Panc1 (cell line): ENCODE results near the gene SH3BP5L. TPM values are rescaled to one million over a fixed set of nuclear protein-coding genes. Genes with fewer than 3 reads are reported as not detected.

Source experiments
- ATAC-seq: fragments of 200-7000 bp; cut with Tn5 transposase; 2 replicates; pipeline ENCODE4 v1.9.1; 2020; ENCODE audit warnings: mild to moderate bottlenecking, moderate library complexity
- BruUV-seq: library from RNA; stranded (reverse); fragments of 400-500 nt; replicated peaks from 2 replicates; lab custom pipeline; 2021; lab: Mats Ljungman, UMichigan
- CTCF ChIA-PET: fragments of 300-600 bp; sonication (Branson Sonifier 250); formaldehyde crosslinking; loops from one replicate; lab custom pipeline; 2022; ENCODE audit warnings: antibody characterized with exemption; lab: Charles Lee
- POLR2A ChIA-PET: fragments of 300-600 bp; sonication (Branson Sonifier 250); formaldehyde crosslinking; loops from one replicate; lab custom pipeline; 2022; ENCODE audit warnings: antibody characterized with exemption; lab: Charles Lee
- DNase-seq: peaks from one replicate; pipeline ENCODE4 v3.0.0-alpha.2; 2010; ENCODE audit warnings: low read depth, low spot score
- H3K27ac ChIP-seq: 2 replicates; pipeline ENCODE4 v1.5.1; 2011; ENCODE audit warnings: mild to moderate bottlenecking, low read length, inconsistent platforms
- H3K27me3 ChIP-seq: fragments of 200-500 bp; sonication (Bioruptor generic); 2 replicates; pipeline ENCODE4 v1.6.0; 2014; ENCODE audit warnings: low read length, inconsistent platforms; ENCODE audit not compliant: control insufficient read depth, insufficient read depth
- H3K36me3 ChIP-seq: fragments of 200-500 bp; sonication (Bioruptor generic); 2 replicates; pipeline ENCODE4 v1.5.1; 2014; ENCODE audit warnings: inconsistent platforms, mild to moderate bottlenecking, low read length, moderate library complexity; ENCODE audit not compliant: control insufficient read depth, insufficient read depth
- H3K4me1 ChIP-seq: 2 replicates; pipeline ENCODE4 v1.5.1; 2011; ENCODE audit warnings: inconsistent platforms, mild to moderate bottlenecking, low read length, moderate library complexity; ENCODE audit not compliant: control insufficient read depth, insufficient read depth
- H3K4me3 ChIP-seq, 2 experiments: 2 replicates each; pipeline ENCODE4 v1.5.1; 2011 to 2012; ENCODE audit warnings: low read depth in 2 of 2, low read length in 2 of 2, mild to moderate bottlenecking in 2 of 2, inconsistent platforms in 1 of 2, moderate library complexity in 1 of 2
- H3K9me3 ChIP-seq: fragments of 200-500 bp; sonication (Bioruptor generic); 2 replicates; pipeline ENCODE4 v1.5.1; 2014; ENCODE audit warnings: low read depth, mild to moderate bottlenecking, inconsistent platforms, low read length, moderate library complexity; ENCODE audit not compliant: control insufficient read depth, insufficient read depth
- CTCF ChIP-seq: fragments of 450-650 bp; IDR thresholded peaks from 2 replicates; pipeline ENCODE4 v1.5.1; 2017; ENCODE audit warnings: mild to moderate bottlenecking
- POLR2AphosphoS5 ChIP-seq: IDR thresholded peaks from 2 replicates; pipeline ENCODE4 v1.6.1; 2012; ENCODE audit warnings: mild to moderate bottlenecking, low read depth, low read length, moderate library complexity
- REST ChIP-seq, 2 experiments: IDR thresholded peaks; 2 replicates each; pipeline ENCODE4 v1.6.1; 2011 to 2012; ENCODE audit warnings: low read depth in 2 of 2, control low read depth in 1 of 2, low read length in 1 of 2, mild to moderate bottlenecking in 1 of 2, moderate library complexity in 1 of 2; ENCODE audit not compliant: insufficient read depth in 1 of 2
- SIN3A ChIP-seq: IDR thresholded peaks from 2 replicates; pipeline ENCODE4 v1.6.1; 2012; ENCODE audit warnings: low read depth, mild to moderate bottlenecking, low read length, moderate library complexity, borderline replicate concordance; ENCODE audit not compliant: insufficient read depth
- TCF7L2 ChIP-seq: IDR thresholded peaks from 2 replicates; pipeline ENCODE4 v1.6.1; 2011; ENCODE audit warnings: mild to moderate bottlenecking, low read depth, low read length, inconsistent platforms
- in situ Hi-C: cut with HindIII; loops from 2 replicates; pipeline ENCODE4 v1.10.0; 2016; ENCODE audit warnings: low sequenced_read_pairs, low pct_unique_long_range_greater_than_20kb
- intact Hi-C: fragments of 100-400 bp; cut with micrococcal nuclease; formaldehyde crosslinking; loops from one replicate; pipeline ENCODE4 v1.10.0; 2022; ENCODE audit not compliant: unreplicated experiment
- total RNA-seq: library from RNA; stranded (reverse); gene quantifications from one replicate; pipeline ENCODE4 v1.2.1, GENCODE V29; 2021; ENCODE audit not compliant: unreplicated experiment

SH3BP5L gene
- total RNA-seq, 1 experiment from 2014 or later, result 23.9 TPM

- Histone ChIP-seq H3K9me3 (no peaks in the 10 kb centered on the region), H3K27me3 (no peaks in the 10 kb centered on the region), H3K4me3 (no peak overlapping the region), H3K4me1 (peaks cover 4% of the 10 kb centered on the region; the same call in 1 of the 2 replicates), H3K27ac (no peak overlapping the region), H3K36me3 (peaks cover 7% of the 10 kb centered on the region; the same call in 1 of the 2 replicates)
- in situ Hi-C loops, result no loop called here
- no TSS peak for BruUV-seq
- TF ChIP-seq TCF7L2 (no peak), SIN3A (no peak), REST (IDR thresholded peaks at IDR 0.05; ENCODE audit: insufficient read depth in 1 of 2, low read depth in 2 of 2, low read length in 1 of 2) (no peak), POLR2AphosphoS5 (no peak), CTCF (no peak)
- CTCF ChIA-PET, result no interaction called here
- DNase-seq (no peak), ATAC-seq (no peak)
- intact Hi-C loops, result no loop called here
- POLR2A ChIA-PET, result no interaction called here
These were observed 23.9 kb upstream of the SH3BP5L start for GRCh38 chr1:248849637-248850036.

- Histone ChIP-seq H3K4me1 (peaks cover 4% of the 10 kb centered on the region; the same call in 1 of the 2 replicates), H3K36me3 (peaks cover 7% of the 10 kb centered on the region; the same call in 1 of the 2 replicates), H3K27ac (no peak overlapping the region), H3K4me3 (no peak overlapping the region), H3K9me3 (no peaks in the 10 kb centered on the region), H3K27me3 (no peaks in the 10 kb centered on the region)
- POLR2A ChIA-PET, result no interaction called here
- TSS peak; percentile 14 for BruUV-seq
- DNase-seq (no peak), ATAC-seq (0 out of 2 replicates have a peak, but pooled peaks have one; percentile 10)
- CTCF ChIA-PET, result no interaction called here
- in situ Hi-C loops (no loop called here), intact Hi-C loops (no loop called here)
- no peak for TF ChIP-seq SIN3A
- no peak for TF ChIP-seq TCF7L2
- no peak for TF ChIP-seq CTCF
- no peak for TF ChIP-seq POLR2AphosphoS5
- TF ChIP-seq REST (IDR thresholded peaks at IDR 0.05; ENCODE audit: insufficient read depth in 1 of 2, low read depth in 2 of 2, low read length in 1 of 2), result no peak
These were observed 23.4 kb upstream of the SH3BP5L start for GRCh38 chr1:248849152-248849551.
